Fibroblast of lung (primary cell): Measurements from ENCODE around the gene C1orf74. TPM values are rescaled to one million over a fixed set of nuclear protein-coding genes. Genes with fewer than 3 reads are reported as not detected.

ENCODE experiments used
- DNase-seq, 2 donors: peaks; one replicate each; pipeline versions ENCODE4 v3.0.0 to v3.0.0-alpha.2; 2010; ENCODE audit warnings: low read depth in 2 of 2
- H2AFZ ChIP-seq: 2 replicates; pipeline ENCODE4 v1.5.1; 2012; ENCODE audit warnings: low read length, control low read depth, inconsistent platforms
- H3K27ac ChIP-seq: 2 replicates; pipeline ENCODE4 v1.5.1; 2011; ENCODE audit warnings: low read length, control low read depth; ENCODE audit not compliant: insufficient read depth
- H3K27me3 ChIP-seq: 2 replicates; pipeline ENCODE4 v1.5.1; 2011; ENCODE audit warnings: mild to moderate bottlenecking, low read length; ENCODE audit not compliant: control insufficient read depth, insufficient read depth
- H3K36me3 ChIP-seq: 2 replicates; pipeline ENCODE4 v1.5.1; 2011; ENCODE audit warnings: low read length; ENCODE audit not compliant: control insufficient read depth, insufficient read depth
- H3K4me1 ChIP-seq: 2 replicates; pipeline ENCODE4 v1.5.1; 2011; ENCODE audit warnings: low read length; ENCODE audit not compliant: control insufficient read depth, insufficient read depth; ENCODE audit errors: extremely low read depth
- H3K4me2 ChIP-seq: 2 replicates; pipeline ENCODE4 v1.5.1; 2011; ENCODE audit warnings: low read length, control low read depth; ENCODE audit not compliant: insufficient read depth; ENCODE audit errors: extremely low read depth
- H3K4me3 ChIP-seq, 4 experiments: fragments of 200-600 bp in 1 of 4; sonication (generic) in 1 of 4; replicated peaks in 1 of 4; 2 replicates each; pipeline ENCODE4 v1.5.1; 2011 to 2016; ENCODE audit warnings: low read length in 4 of 4, low read depth in 3 of 4, mild to moderate bottlenecking in 3 of 4, control low read depth in 2 of 4, inconsistent platforms in 1 of 4, mixed read lengths in 1 of 4; ENCODE audit not compliant: insufficient read depth in 1 of 4; ENCODE audit errors: control extremely low read depth in 1 of 4
- H3K79me2 ChIP-seq: 2 replicates; pipeline ENCODE4 v1.5.1; 2012; ENCODE audit warnings: mild to moderate bottlenecking, low read length, inconsistent platforms; ENCODE audit not compliant: control insufficient read depth, insufficient read depth
- H3K9ac ChIP-seq: 2 replicates; pipeline ENCODE4 v1.5.1; 2011; ENCODE audit warnings: mild to moderate bottlenecking, low read length, control low read depth; ENCODE audit not compliant: insufficient read depth
- H3K9me3 ChIP-seq: 2 replicates; pipeline ENCODE4 v1.5.1; 2012; ENCODE audit warnings: low read depth, low read length; ENCODE audit not compliant: control insufficient read depth, insufficient read depth
- H4K20me1 ChIP-seq: 2 replicates; pipeline ENCODE4 v1.5.1; 2011; ENCODE audit warnings: low read length; ENCODE audit not compliant: control insufficient read depth, insufficient read depth; ENCODE audit errors: extremely low read depth
- CTCF ChIP-seq, 2 donors: IDR thresholded peaks in 1 of 2; conservative IDR thresholded peaks in 1 of 2; 1 replicate in 1 of 2; 2 replicates in 1 of 2; pipeline ENCODE4 v1.5.1; 2011 to 2012; ENCODE audit warnings: low read length in 2 of 2, control low read depth in 1 of 2, inconsistent platforms in 1 of 2, low read depth in 1 of 2, mild to moderate bottlenecking in 1 of 2
- EZH2 ChIP-seq: IDR thresholded peaks from 2 replicates; pipeline ENCODE4 v1.5.1; 2012; ENCODE audit warnings: low read length, control low read depth, mild to moderate bottlenecking; ENCODE audit errors: missing control alignments
- polyA plus RNA-seq, 2 donors: library from polyadenylated mRNA; depleted of rRNA in 1 of 2; stranded (reverse) in 1 of 2; unstranded in 1 of 2; fragments of >200 nt; gene quantifications; 2 replicates each; pipeline ENCODE4 v1.2.1, GENCODE V29; 2011 to 2012; ENCODE audit warnings: missing spikeins in 1 of 2
- total RNA-seq: library from RNA; depleted of rRNA; stranded (reverse); fragments of >200 nt; gene quantifications from 2 replicates; pipeline ENCODE4 v1.2.1, GENCODE V29; 2014

C1orf74 gene
- total and polyA plus RNA-seq, 2 donors (not counting 1 experiment from before 2014, with no cell fraction given), result 2.2 to 4.3 TPM

DNA sequence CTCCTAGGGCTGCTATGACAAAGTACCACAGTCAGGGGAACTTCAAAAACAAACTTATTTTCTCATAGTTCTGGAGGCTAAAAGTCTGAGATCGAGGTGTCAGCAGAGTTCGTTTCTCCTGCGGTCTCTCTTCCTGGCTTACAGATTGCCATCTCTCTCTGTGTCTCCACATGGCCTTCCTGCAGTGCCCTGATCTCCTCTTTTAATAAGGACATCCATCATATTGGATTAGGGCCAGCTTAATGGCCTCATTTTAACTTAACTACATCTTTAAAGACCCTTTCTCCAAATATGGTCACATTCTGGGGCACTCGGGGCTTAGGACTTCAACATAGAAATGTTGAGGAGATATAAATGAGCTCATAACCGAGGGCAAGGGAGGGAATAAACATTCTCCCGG is 12.2 kb downstream of the C1orf74 start:
- H3K4me1 ChIP-seq, result peaks cover 17% of the 10 kb centered on the region
- TF ChIP-seq CTCF (conservative IDR thresholded peaks at IDR 0.05 in 1 of 2, IDR thresholded peaks at IDR 0.05 in 1 of 2; ENCODE audit: low read depth in 1 of 2, low read length in 2 of 2), result no peak
- TF ChIP-seq EZH2, result no peak
- H3K36me3 ChIP-seq, result no peaks in the 10 kb centered on the region
- H3K27me3 ChIP-seq, result no peaks in the 10 kb centered on the region
- H3K4me2 ChIP-seq, result no peak overlapping the region
- H3K9me3 ChIP-seq, result no peaks in the 10 kb centered on the region
- no peak overlapping the region for H3K27ac ChIP-seq
- no peak overlapping the region for H3K4me3 ChIP-seq
- H3K79me2 ChIP-seq, result no peaks in the 10 kb centered on the region
- H4K20me1 ChIP-seq, result no peaks in the 10 kb centered on the region
- H3K9ac ChIP-seq, result no peak overlapping the region
- H2AFZ ChIP-seq, result no peak overlapping the region
- no peak for DNase-seq

DNA sequence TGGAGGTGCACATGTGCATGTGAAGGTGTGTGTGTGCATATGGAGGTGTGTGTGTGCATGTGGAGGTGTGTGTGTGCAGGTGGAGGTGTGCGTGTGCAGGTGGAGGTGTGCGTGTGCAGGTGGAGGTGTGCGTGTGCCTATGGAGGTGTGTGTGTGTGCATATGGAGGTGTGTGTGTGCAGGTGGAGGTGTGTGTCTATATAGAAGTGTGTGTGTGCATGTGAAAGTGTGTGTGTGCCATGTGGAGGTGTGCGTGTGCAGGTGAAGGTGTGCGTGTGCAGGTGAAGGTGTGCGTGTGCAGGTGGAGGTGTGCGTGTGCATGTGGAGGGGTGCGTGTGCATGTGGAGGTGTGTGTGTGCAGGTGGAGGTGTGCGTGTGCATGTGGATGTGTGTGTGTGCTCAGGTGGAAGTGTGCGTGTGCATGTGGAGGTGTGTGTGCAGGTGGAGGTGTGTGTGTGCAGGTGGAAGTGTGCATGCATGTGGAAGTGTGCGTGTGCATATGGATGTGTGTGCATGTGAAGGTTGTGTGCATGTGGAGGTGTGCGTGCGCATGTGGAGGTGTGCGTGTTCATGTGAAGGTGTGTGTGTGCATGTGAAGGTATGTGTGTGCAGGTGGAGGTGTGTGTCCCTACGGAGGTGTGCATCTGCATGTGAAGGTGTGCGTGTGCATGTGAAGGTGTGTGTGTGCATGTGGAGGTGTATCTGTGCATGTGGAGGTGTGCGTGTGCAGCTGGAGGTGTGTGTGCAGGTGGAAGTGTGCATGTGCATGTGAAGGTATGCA is 13.5 kb downstream of the C1orf74 start:
- Histone ChIP-seq H3K4me1 (peaks cover 17% of the 10 kb centered on the region), H3K4me3 (no peak overlapping the region), H3K79me2 (no peaks in the 10 kb centered on the region), H3K27me3 (no peaks in the 10 kb centered on the region), H3K9ac (no peak overlapping the region), H3K9me3 (no peaks in the 10 kb centered on the region), H3K36me3 (no peaks in the 10 kb centered on the region), H3K4me2 (no peak overlapping the region), H2AFZ (no peak overlapping the region), H3K27ac (no peak overlapping the region), H4K20me1 (no peaks in the 10 kb centered on the region)
- no peak for DNase-seq
- no peak for TF ChIP-seq CTCF (conservative IDR thresholded peaks at IDR 0.05 in 1 of 2, IDR thresholded peaks at IDR 0.05 in 1 of 2; ENCODE audit: low read depth in 1 of 2, low read length in 2 of 2)
- no peak for TF ChIP-seq EZH2

- peak in 1 of 2 donors; percentile 19 for DNase-seq
- Histone ChIP-seq H3K9me3 (no peaks in the 10 kb centered on the region), H3K27ac (peak overlapping the region; percentile 82), H3K36me3 (no peaks in the 10 kb centered on the region), H3K27me3 (no peaks in the 10 kb centered on the region), H3K9ac (peak overlapping the region; percentile 8), H4K20me1 (no peaks in the 10 kb centered on the region), H3K4me2 (peak overlapping the region; percentile 25), H2AFZ (peak overlapping the region; percentile 95), H3K4me3 (no peak overlapping the region), H3K79me2 (no peaks in the 10 kb centered on the region), H3K4me1 (peaks cover 17% of the 10 kb centered on the region)
- no peak for TF ChIP-seq EZH2
- TF ChIP-seq CTCF (conservative IDR thresholded peaks at IDR 0.05 in 1 of 2, IDR thresholded peaks at IDR 0.05 in 1 of 2; ENCODE audit: low read depth in 1 of 2, low read length in 2 of 2), result no peak
These were observed 14.4 kb downstream of the C1orf74 start for GRCh38 chr1:209769971-209770370.
